Skeletal muscle satellite cell (primary cell): ENCODE data around the gene MTMR10.

Experiments
- H3K27me3 ChIP-seq: 2 replicates; pipeline ENCODE4 v1.7.0; 2013; ENCODE audit warnings: low read length; ENCODE audit not compliant: control insufficient read depth, insufficient read depth
- H3K36me3 ChIP-seq: 2 replicates; pipeline ENCODE4 v1.7.0; 2013; ENCODE audit warnings: mild to moderate bottlenecking, control low read depth, low read length; ENCODE audit not compliant: insufficient read depth
- H3K4me1 ChIP-seq: 2 replicates; pipeline ENCODE4 v1.7.0; 2013; ENCODE audit warnings: low read length; ENCODE audit not compliant: control insufficient read depth, insufficient read depth
- H3K4me2 ChIP-seq: 2 replicates; pipeline ENCODE4 v1.7.0; 2013; ENCODE audit warnings: mild to moderate bottlenecking, low read length
- H3K4me3 ChIP-seq: 2 replicates; pipeline ENCODE4 v1.7.0; 2013; ENCODE audit warnings: low read length
- H3K9ac ChIP-seq: 2 replicates; pipeline ENCODE4 v1.7.0; 2013; ENCODE audit warnings: mild to moderate bottlenecking, low read depth, low read length, moderate library complexity
- H3K9me3 ChIP-seq: replicated peaks from 2 replicates; pipeline ENCODE4 v1.7.0; 2013; ENCODE audit warnings: mild to moderate bottlenecking, control low read depth, low read length

MTMR10 gene

DNA sequence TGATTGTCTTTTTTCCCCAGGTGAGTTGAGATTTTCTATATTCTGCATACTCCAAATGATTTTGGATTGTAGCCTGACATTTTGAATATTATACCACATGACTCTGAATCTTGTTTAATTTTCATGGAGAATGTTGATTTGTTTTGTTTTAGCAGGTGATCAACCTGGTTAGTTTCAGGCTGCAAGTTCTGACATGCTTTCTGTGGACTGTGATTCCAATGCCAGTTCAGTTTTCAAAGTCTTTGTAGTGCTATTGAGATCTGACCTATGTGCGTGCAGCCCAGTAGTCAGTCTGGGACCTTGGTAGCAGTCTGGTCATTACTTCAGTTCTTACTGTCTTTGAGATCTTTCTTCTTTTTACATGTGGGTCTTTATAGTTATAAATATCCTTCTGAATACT, 18.6 kb upstream of the MTMR10 start:
- no peaks in the 10 kb centered on the region for H3K4me1 ChIP-seq
- no peak overlapping the region for H3K4me3 ChIP-seq
- no peaks in the 10 kb centered on the region for H3K9me3 ChIP-seq
- H3K36me3 ChIP-seq = no peaks in the 10 kb centered on the region
- no peak overlapping the region for H3K9ac ChIP-seq
- no peak overlapping the region for H3K4me2 ChIP-seq
- peaks cover 17% of the 10 kb centered on the region for H3K27me3 ChIP-seq

DNA sequence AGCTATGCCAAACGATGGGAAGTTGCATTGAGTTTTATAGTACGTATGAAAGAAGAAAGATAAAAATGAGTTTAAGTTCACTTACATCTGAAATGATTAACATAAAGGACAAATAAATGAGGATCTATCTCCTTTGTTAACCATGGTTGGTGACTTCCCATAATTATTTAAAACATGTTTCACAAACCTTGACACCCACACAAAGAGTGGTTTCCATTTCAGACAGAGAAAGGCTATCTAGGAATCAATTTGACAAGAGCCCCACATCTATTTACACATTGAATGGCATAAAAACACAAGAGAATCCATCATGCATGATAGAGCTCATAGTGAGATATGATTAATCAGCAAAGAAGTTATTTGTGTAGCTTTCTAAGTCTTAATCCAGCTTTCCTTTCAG, 14.2 kb upstream of the MTMR10 start:
- no peaks in the 10 kb centered on the region for H3K9me3 ChIP-seq

DNA sequence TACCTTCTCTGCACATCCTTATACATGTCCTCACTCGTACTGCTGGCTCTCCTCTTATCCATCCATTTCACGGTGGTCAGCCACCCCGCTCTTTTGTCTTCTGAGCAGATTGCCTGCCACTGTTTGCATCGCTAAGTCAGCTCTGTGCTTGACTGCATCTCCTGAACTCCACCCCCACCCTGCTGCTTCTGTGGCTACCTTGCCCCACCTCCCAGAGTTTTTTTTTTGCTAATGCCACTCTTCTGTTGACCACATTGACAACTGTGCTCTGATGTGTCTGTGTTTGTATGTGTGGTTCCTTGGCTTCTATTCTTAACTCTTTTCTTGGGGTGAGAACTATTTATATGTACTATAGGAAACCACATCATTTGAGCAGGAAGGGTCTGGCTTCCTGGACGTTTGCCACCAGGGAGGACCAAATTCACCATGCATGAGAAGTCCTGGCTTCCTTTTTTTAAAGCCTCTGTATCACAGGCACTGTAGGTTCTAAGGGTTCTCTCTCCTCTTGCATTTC, 12.8 kb upstream of the MTMR10 start:
- no peaks in the 10 kb centered on the region for H3K4me1 ChIP-seq
- H3K4me3 ChIP-seq = no peak overlapping the region
- no peak overlapping the region for H3K4me2 ChIP-seq
- H3K9ac ChIP-seq = no peak overlapping the region
- H3K9me3 ChIP-seq = no peaks in the 10 kb centered on the region
- H3K36me3 ChIP-seq = no peaks in the 10 kb centered on the region
- H3K27me3 ChIP-seq = peaks cover 37% of the 10 kb centered on the region

More for the DNA sequence above, 14.2 kb upstream of the MTMR10 start:
- H3K4me2 ChIP-seq = no peak overlapping the region
- no peak overlapping the region for H3K4me3 ChIP-seq
- H3K36me3 ChIP-seq = no peaks in the 10 kb centered on the region
- no peak overlapping the region for H3K9ac ChIP-seq
- H3K4me1 ChIP-seq = no peaks in the 10 kb centered on the region
- peaks cover 31% of the 10 kb centered on the region for H3K27me3 ChIP-seq

DNA sequence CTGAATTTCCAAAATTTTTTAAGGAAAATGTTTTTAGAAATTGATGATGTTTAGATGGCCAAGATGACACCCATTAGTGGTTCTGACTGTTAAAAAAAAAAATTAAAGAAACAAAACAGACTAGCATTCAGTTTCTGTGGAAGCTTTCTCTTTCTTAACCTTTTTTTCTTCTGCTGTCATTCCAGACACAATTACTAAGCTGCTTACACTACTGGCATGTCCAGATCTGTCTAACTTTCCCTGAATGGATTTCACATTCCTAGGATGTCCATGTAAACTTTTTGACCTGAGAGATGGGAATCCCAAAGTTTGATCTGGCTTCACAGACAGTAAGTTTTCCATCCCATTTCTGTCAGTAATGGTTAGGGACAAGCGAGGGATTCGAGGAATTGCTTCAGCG, 10.3 kb upstream of the MTMR10 start:
- Histone ChIP-seq H3K9me3 (no peaks in the 10 kb centered on the region), H3K27me3 (peaks cover 28% of the 10 kb centered on the region), H3K4me1 (no peaks in the 10 kb centered on the region), H3K36me3 (no peaks in the 10 kb centered on the region), H3K9ac (no peak overlapping the region), H3K4me2 (no peak overlapping the region), H3K4me3 (no peak overlapping the region)

DNA sequence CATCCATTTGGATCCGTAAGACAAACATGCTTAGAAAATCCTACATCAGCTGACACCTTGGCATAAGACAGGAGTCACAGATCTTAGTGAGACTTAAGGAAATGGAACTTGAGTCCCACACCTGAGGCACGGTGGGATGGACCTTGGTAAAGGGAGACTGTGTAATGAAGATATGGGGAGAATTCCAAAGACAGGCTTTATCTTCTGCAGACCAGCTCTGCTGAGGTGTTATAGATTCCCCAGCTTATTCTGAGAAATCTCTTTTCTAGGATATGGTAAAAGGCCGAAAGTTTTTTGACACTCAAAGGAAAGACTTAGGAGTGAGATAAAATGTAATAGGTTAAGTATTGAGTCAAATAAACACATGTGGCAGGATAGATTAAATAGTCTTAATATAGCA, 8.3 kb upstream of the MTMR10 start:
- Histone ChIP-seq H3K9ac (no peak overlapping the region), H3K27me3 (peaks cover 28% of the 10 kb centered on the region), H3K36me3 (no peaks in the 10 kb centered on the region), H3K4me2 (no peak overlapping the region), H3K4me3 (no peak overlapping the region), H3K4me1 (no peaks in the 10 kb centered on the region), H3K9me3 (no peaks in the 10 kb centered on the region)

DNA sequence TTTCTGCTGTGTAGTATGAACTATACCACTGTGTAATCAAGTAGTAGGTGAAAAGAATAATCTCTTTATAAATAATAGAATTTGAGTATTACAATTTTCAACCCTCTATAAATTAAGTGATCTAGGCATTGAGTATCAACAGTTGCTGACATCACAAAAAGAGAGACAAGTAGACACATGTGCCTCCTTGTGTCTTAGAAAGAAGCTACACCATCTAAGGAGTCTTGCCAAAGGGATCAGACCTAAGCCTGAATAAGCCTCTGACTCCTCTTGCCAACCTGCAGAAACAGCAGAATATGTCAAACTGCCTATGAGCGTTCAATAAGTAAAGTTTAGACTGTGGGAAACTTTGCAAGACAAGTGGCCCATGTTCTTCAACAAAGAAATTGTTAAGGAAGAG, 5.8 kb upstream of the MTMR10 start:
- Histone ChIP-seq H3K36me3 (no peaks in the 10 kb centered on the region), H3K9ac (no peak overlapping the region)

DNA sequence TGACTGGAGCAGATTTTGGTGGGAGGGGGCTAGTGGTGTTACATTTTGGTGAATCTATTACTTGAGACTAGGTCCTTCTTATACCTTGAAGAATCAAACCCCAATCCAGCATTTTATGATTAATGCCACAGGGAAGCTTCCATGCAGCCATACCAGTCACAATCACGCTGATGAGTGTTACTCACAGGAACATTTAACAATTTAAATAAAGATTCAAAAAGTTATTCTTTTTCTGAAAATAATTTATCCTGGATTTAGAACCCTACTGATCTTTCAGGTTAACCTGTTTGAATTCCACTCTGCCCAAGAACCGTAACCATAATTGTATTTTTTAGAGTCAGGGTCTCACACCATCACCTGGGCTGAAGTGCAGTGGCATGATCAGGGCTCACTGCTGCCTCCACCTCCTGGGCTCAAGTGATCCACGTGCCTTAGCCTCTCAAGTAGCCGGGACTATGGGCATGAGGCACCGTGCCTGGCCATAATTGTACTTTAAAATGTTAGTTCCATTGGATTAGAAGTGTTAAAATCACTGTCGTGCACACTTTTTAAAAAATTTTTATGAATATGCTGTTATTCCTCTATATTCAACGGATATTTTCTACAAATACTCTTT, 929 bp upstream of the MTMR10 start:
- Histone ChIP-seq H3K4me2 (peak overlapping the region; percentile 91), H3K36me3 (no peaks in the 10 kb centered on the region), H3K4me1 (peaks cover 15% of the 10 kb centered on the region), H3K9me3 (no peaks in the 10 kb centered on the region), H3K9ac (peak overlapping the region; percentile 96), H3K27me3 (no peaks in the 10 kb centered on the region), H3K4me3 (peak overlapping the region; percentile 92)

More for the DNA sequence above, 5.8 kb upstream of the MTMR10 start:
- Histone ChIP-seq H3K27me3 (peaks cover 16% of the 10 kb centered on the region), H3K4me1 (peaks cover 2% of the 10 kb centered on the region), H3K9me3 (no peaks in the 10 kb centered on the region), H3K4me2 (no peak overlapping the region), H3K4me3 (no peak overlapping the region)

DNA sequence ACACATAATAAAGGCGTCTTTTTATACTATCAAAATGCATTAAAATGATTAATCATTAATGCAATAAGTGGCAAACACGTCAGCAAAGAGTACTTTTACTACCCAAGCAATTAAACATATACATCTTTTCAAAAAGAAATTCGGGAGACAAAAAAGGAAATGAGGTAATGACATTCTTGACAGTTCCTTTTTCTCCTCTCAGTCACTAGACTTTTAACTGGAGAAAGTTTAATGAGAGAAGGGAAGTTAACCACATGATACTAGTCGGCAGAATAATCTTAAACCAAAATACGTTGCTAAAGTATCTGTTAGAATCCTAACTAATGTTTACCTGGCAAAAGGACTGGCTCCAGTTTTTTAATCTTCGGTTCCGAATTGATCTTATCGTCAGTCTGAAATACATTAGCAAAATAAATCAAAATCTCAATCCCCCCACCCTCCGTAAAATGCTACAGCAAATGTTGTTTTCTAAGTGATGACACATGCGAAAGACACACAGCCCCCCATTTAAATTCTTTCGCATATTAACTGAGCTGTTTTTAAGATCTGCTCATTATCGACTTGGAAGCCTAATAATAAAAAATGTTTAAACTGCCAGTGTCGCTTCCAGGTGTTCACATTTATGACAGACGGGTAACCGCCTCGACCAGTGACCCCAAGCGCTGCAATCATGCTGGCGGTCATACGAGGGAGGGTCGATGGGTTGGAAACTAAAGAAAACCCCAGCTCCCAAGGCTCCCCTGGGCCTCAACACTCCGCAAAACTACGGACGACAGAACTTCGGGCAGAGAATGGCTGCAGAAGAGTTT, 778 bp downstream of the MTMR10 start:
- Histone ChIP-seq H3K27me3 (no peaks in the 10 kb centered on the region), H3K4me2 (peak overlapping the region; percentile 91), H3K9me3 (no peaks in the 10 kb centered on the region), H3K4me3 (peak overlapping the region; percentile 92), H3K9ac (peak overlapping the region; percentile 96), H3K36me3 (peaks cover 11% of the 10 kb centered on the region), H3K4me1 (peaks cover 16% of the 10 kb centered on the region)

DNA sequence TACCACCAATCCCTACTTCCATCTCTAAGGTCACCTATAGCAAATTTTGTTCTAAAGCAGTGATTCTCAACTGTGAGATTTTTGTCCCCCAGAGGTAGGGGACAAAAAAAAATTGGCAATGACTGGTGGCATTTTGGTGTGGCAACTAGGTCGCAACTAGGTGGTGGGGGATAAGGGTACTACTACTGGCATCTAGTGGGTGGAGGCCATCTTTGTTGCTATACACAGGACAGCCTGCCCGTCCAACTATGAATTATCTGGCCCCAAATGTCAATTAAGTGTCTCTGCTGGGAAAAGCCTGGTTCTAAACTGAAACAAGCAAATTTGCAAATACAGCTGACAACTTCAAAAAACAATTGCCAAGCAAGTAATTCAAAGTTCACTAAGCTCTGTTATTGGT, 1.4 kb downstream of the MTMR10 start:
- H3K9ac ChIP-seq = peak overlapping the region; percentile 96
- peaks cover 22% of the 10 kb centered on the region for H3K4me1 ChIP-seq
- no peaks in the 10 kb centered on the region for H3K9me3 ChIP-seq
- H3K36me3 ChIP-seq = peaks cover 13% of the 10 kb centered on the region
- peak overlapping the region; percentile 91 for H3K4me2 ChIP-seq
- H3K4me3 ChIP-seq = peak overlapping the region; percentile 92
- no peaks in the 10 kb centered on the region for H3K27me3 ChIP-seq

DNA sequence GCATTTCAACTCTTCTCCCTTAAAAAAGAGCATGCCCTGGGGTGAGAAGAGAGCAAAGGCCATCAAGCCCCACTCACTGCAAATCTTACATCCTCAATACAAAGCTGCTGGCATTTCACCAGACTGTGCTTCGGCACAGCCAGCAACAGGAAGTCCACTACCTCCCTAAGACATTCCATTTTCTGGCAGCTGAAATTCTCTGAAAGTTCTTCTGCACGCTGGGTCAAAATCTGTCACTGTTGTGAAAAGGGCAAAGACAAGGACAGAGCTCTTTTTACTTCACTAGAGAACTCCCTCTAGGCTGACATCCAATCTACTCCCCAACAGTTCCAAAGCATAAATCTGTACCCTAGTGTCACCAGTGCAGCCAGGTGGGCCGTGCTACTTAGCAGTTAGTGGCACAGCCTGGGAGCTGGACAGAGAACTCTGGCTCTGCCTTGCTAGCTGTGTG, 6.3 kb downstream of the MTMR10 start:
- peaks cover 21% of the 10 kb centered on the region for H3K4me1 ChIP-seq
- no peak overlapping the region for H3K4me3 ChIP-seq
- no peak overlapping the region for H3K9ac ChIP-seq
- H3K36me3 ChIP-seq = peaks cover 26% of the 10 kb centered on the region
- no peaks in the 10 kb centered on the region for H3K9me3 ChIP-seq
- H3K4me2 ChIP-seq = peak overlapping the region; percentile 21
- H3K27me3 ChIP-seq = no peaks in the 10 kb centered on the region

DNA sequence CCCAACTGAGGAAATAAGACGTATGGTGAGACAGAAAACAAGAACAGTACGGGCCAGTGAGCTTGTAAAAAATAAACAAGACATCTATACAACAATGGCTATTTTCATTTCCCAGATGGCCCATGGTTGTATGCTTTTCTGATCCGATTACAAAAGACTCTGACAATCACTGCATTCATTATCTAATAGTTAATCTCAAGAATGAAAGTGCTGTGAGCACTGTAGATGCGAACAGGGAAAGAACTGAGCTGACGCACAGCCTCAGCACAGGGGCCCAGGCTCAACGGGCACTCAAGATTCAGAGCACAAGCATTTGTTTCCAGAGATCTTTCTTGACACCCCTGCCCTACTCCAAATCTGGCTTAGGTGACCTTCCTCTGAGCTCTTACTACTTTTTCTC, 6.9 kb downstream of the MTMR10 start:
- H3K4me2 ChIP-seq = peak overlapping the region; percentile 21
- peaks cover 30% of the 10 kb centered on the region for H3K36me3 ChIP-seq
- no peaks in the 10 kb centered on the region for H3K27me3 ChIP-seq
- H3K9ac ChIP-seq = no peak overlapping the region
- H3K9me3 ChIP-seq = no peaks in the 10 kb centered on the region
- H3K4me3 ChIP-seq = no peak overlapping the region
- H3K4me1 ChIP-seq = peaks cover 16% of the 10 kb centered on the region
